ENCODE data around the gene STXBP6.

DNA sequence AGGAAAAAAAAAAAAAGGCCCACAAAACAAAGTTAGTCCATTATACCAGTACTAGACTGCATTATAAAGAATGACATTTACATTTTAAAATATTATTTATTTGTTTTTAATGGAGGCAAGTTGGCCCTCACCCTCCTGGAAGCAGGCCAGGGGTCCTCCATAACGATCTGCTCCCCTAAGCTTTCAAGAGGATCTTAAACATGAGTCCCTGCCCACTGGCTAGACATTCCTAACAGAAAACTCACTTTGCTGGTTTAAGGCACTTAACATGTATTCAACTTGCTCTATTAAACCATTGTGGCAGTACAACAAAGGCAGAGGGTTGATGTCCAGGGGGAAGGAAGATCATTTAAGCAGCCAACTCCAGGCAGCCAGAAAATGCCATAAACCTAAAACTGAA lies 111.4 kb downstream of the STXBP6 start:
- TF ChIP-seq, protein P1, sequence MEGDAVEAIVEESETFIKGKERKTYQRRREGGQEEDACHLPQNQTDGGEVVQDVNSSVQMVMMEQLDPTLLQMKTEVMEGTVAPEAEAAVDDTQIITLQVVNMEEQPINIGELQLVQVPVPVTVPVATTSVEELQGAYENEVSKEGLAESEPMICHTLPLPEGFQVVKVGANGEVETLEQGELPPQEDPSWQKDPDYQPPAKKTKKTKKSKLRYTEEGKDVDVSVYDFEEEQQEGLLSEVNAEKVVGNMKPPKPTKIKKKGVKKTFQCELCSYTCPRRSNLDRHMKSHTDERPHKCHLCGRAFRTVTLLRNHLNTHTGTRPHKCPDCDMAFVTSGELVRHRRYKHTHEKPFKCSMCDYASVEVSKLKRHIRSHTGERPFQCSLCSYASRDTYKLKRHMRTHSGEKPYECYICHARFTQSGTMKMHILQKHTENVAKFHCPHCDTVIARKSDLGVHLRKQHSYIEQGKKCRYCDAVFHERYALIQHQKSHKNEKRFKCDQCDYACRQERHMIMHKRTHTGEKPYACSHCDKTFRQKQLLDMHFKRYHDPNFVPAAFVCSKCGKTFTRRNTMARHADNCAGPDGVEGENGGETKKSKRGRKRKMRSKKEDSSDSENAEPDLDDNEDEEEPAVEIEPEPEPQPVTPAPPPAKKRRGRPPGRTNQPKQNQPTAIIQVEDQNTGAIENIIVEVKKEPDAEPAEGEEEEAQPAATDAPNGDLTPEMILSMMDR (IDR thresholded peaks at IDR 0.05; ENCODE audit: insufficient read depth, low read depth, low read length): no peak
- TF ChIP-seq EZH2 (IDR thresholded peaks at IDR 0.05; ENCODE audit: insufficient read depth, low read length): no peak

All from astrocyte (in vitro differentiated cells and primary cell).